HEK293T (cell line): Measurements from ENCODE around the gene LARGE2.

Source experiments
- CTCF ChIA-PET: fragments of 350-600 bp; formaldehyde crosslinking; extraction: SDS; loops from one replicate; lab custom pipeline; 2021; ENCODE audit warnings: antibody characterized with exemption, inconsistent platforms; lab: Yijun Ruan, JAX
- POLR2A ChIA-PET: fragments of 350-600 bp; formaldehyde crosslinking; extraction: SDS; loops from one replicate; lab custom pipeline; 2020; ENCODE audit warnings: antibody characterized with exemption, inconsistent platforms; lab: Yijun Ruan, JAX
- DNase-seq: peaks from one replicate; pipeline ENCODE4 v3.0.0; 2012; ENCODE audit warnings: mixed read lengths; ENCODE audit errors: extremely low spot score
- ARNT ChIP-seq: fragments of 450-650 bp; IDR thresholded peaks from 2 replicates; pipeline ENCODE4 v1.6.1; 2017; ENCODE audit warnings: mild to moderate bottlenecking
- BHLHE40 ChIP-seq: fragments of 450-650 bp; IDR thresholded peaks from 2 replicates; pipeline ENCODE4 v1.6.1; 2016; ENCODE audit warnings: mild to moderate bottlenecking, moderate library complexity, borderline replicate concordance
- CTBP1 ChIP-seq: fragments of 450-650 bp; IDR thresholded peaks from 2 replicates; pipeline ENCODE4 v1.6.1; 2016; ENCODE audit warnings: borderline replicate concordance
- ELF4 ChIP-seq: fragments of 450-650 bp; IDR thresholded peaks from 2 replicates; pipeline ENCODE4 v1.6.1; 2017; ENCODE audit warnings: antibody characterized with exemption
- FOXA1 ChIP-seq: fragments of 450-650 bp; IDR thresholded peaks from 2 replicates; pipeline ENCODE4 v1.6.1; 2016; ENCODE audit warnings: mild to moderate bottlenecking
- FOXK2 ChIP-seq: fragments of 450-650 bp; IDR thresholded peaks from 2 replicates; pipeline ENCODE4 v1.6.1; 2016; ENCODE audit warnings: mild to moderate bottlenecking
- FOXM1 ChIP-seq: fragments of 450-650 bp; IDR thresholded peaks from 2 replicates; pipeline ENCODE4 v1.6.1; 2017; ENCODE audit warnings: mild to moderate bottlenecking, borderline replicate concordance
- HDGF ChIP-seq: fragments of 450-650 bp; IDR thresholded peaks from 2 replicates; pipeline ENCODE4 v1.6.1; 2017; ENCODE audit warnings: antibody characterized with exemption, borderline replicate concordance
- L3MBTL2 ChIP-seq: fragments of 450-650 bp; conservative IDR thresholded peaks from 2 replicates; pipeline ENCODE4 v1.6.1; 2016; ENCODE audit warnings: mild to moderate bottlenecking
- LEF1 ChIP-seq: fragments of 450-650 bp; IDR thresholded peaks from 2 replicates; pipeline ENCODE4 v1.6.1; 2017; ENCODE audit warnings: mild to moderate bottlenecking, borderline replicate concordance
- NFRKB ChIP-seq: fragments of 450-650 bp; IDR thresholded peaks from 2 replicates; pipeline ENCODE4 v1.6.1; 2016; ENCODE audit warnings: mild to moderate bottlenecking, moderate library complexity
- PKNOX1 ChIP-seq: fragments of 450-650 bp; IDR thresholded peaks from 2 replicates; pipeline ENCODE4 v1.6.1; 2016
- SP1 ChIP-seq: fragments of 450-650 bp; IDR thresholded peaks from 2 replicates; pipeline ENCODE4 v1.6.1; 2017
- SUZ12 ChIP-seq: fragments of 450-650 bp; IDR thresholded peaks from 2 replicates; pipeline ENCODE4 v1.6.1; 2016; ENCODE audit warnings: mild to moderate bottlenecking
- TARDBP ChIP-seq: fragments of 450-650 bp; IDR thresholded peaks from 2 replicates; pipeline ENCODE4 v1.6.1; 2016
- ZNF384 ChIP-seq: fragments of 450-650 bp; IDR thresholded peaks from 2 replicates; pipeline ENCODE4 v1.6.1; 2016

LARGE2 gene

DNA sequence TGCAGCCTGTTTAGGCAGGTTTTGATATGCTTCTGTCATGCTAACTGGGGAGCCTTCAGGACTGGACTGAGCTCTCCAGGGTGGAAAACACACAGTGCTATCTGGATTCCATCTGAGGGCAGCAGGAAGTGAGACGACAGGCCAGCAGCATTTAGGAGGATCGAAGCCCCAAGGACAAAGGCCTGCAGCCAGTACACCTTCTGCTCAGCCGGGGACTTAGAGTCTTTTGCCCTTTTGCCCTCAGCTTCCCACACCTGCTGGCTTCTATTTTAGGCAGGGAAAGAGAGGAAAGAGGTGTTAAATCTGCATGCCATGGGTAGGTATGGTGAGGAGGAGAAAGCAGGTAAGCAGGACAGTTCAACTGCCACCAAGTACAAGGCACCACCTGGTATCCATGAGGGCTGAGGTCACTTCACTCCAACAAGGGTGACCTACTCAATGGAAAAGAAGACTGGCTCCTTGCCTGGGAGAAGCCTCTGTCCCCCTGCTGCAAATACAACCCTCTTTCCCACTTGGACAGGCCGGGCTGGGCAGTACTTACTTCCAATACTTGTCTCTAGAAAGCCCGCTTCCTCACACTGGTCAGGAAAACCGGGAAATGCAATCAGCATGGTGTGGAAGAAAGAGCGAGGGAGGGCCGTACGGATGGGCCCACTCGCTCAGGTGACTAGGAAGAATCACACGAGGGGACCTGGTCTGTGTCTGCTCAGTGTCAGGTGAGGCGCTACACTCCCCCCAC, 12.3 kb downstream of the LARGE2 start:
- POLR2A ChIA-PET: no interaction called here
- DNase-seq: no peak
- CTCF ChIA-PET: interaction anchor here (0.7 kb wide), 1 partner anchor 457 kb away, joined by 3 read pairs; the partner anchor contains the start of gene CHRM4
- TF ChIP-seq LEF1 (no peak), SP1 (no peak), BHLHE40 (no peak), FOXM1 (no peak), ELF4 (no peak), NFRKB (no peak), HDGF (no peak), CTBP1 (no peak)

GRCh38 chr11:45935349-45936064, 13.1 kb downstream of the LARGE2 start:
- ChIA-PET POLR2A (no interaction called here), CTCF (interaction anchor here (0.7 kb wide), 1 partner anchor 456 kb away, joined by 3 read pairs; the partner anchor contains the start of gene CHRM4)
- DNase-seq: no peak
- TF ChIP-seq FOXM1: no peak
- TF ChIP-seq SUZ12: no peak

DNA sequence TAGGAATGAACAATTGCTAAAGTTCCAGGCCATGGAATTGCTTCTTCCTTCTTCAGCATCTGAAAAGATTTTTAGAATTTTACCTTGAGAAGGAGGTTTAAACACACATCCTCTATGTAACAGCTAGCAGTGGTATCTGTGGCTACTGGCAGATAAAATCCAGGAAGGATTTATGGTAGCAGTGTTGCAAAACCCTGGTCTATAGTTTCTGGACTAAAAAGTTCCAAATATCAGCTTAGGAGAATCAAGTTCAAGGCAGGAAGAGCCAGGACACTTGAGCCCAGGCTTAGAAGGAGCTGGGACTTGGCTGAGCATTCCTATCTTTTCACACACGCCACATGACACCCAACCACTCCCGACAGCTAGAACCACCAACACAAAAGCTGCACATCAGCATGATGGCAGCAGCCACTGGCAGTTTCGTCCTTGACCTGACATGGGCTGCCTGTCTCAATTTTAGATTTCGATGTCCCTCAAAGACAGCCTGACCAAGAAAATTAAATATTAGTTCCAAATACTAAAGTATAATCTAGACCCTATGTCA, 14.1 kb downstream of the LARGE2 start:
- ChIA-PET CTCF (no interaction called here), POLR2A (no interaction called here)
- DNase-seq: no peak
- no peak for TF ChIP-seq FOXA1
- no peak for TF ChIP-seq BHLHE40
- no peak for TF ChIP-seq PKNOX1
- TF ChIP-seq SUZ12: no peak
- TF ChIP-seq HDGF: no peak
- TF ChIP-seq FOXK2: no peak
- no peak for TF ChIP-seq SP1
- no peak for TF ChIP-seq TARDBP
- TF ChIP-seq ARNT: no peak
- TF ChIP-seq L3MBTL2: no peak
- TF ChIP-seq ELF4: no peak
- TF ChIP-seq FOXM1: no peak

DNA sequence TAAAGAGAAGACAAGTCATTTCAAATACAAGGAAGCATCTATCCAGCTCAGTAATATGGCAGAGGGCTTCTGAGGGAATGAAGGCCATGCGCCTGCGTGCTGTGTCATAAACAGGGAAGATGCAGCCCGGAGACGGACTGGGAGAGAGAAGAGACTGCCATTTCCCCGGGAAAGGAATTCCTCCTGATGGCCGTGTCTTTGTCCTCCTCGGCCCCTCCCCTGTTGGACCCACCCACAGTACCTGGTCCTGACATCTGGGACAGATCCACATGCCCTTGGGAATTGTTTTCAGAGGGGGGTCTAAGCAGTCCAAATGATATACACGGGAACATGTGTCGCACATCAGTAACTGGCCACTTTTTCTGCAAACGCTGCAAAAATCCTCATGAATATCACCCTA, 15.5 kb downstream of the LARGE2 start:
- ChIA-PET CTCF (no interaction called here), POLR2A (no interaction called here)
- DNase-seq: no peak
- TF ChIP-seq CTBP1: no peak
- no peak for TF ChIP-seq ZNF384
- TF ChIP-seq FOXK2: no peak
- TF ChIP-seq L3MBTL2: no peak
- TF ChIP-seq PKNOX1: no peak
- TF ChIP-seq ARNT: no peak
- no peak for TF ChIP-seq SUZ12
- TF ChIP-seq TARDBP: no peak
- TF ChIP-seq BHLHE40: no peak
- no peak for TF ChIP-seq SP1
- no peak for TF ChIP-seq HDGF
- TF ChIP-seq FOXM1: no peak
- TF ChIP-seq FOXA1: no peak
- no peak for TF ChIP-seq ELF4
- no peak for TF ChIP-seq NFRKB
- TF ChIP-seq LEF1: no peak

- POLR2A ChIA-PET: no interaction called here
- DNase-seq: no peak
- TF ChIP-seq ZNF384: no peak
- TF ChIP-seq NFRKB: no peak
- TF ChIP-seq HDGF: no peak
- TF ChIP-seq FOXM1: no peak
- TF ChIP-seq LEF1: no peak
- TF ChIP-seq FOXK2: no peak
- TF ChIP-seq ARNT: no peak
- TF ChIP-seq L3MBTL2: no peak
- TF ChIP-seq PKNOX1: no peak
- TF ChIP-seq SUZ12: no peak
- TF ChIP-seq BHLHE40: no peak
- CTCF ChIA-PET: no interaction called here
Observed at GRCh38 chr11:45939836-45940235, 17.4 kb downstream of the LARGE2 start.

GRCh38 chr11:45941285-45941684, 18.8 kb downstream of the LARGE2 start:
- ChIA-PET CTCF (interaction anchor here (1.0 kb wide), 1 partner anchor 23 kb away, joined by 3 read pairs; no protein-coding TSS in a partner anchor), POLR2A (no interaction called here)
- TF ChIP-seq LEF1 (no peak), FOXA1 (no peak), ZNF384 (no peak), PKNOX1 (no peak), TARDBP (no peak), FOXK2 (no peak), SP1 (no peak), L3MBTL2 (no peak)
- no peak for DNase-seq
